Measurements from ENCODE around the gene TNNI2. TPM values are rescaled to one million over a fixed set of nuclear protein-coding genes. Genes with fewer than 3 reads are reported as not detected.

The TNNI2 gene
- total RNA-seq, 1 experiment from 2014 or later, result not detected

GRCh38 chr11:1837171-1838076, 1.4 kb upstream of the TNNI2 start:
- no peaks in the 10 kb centered on the region for H3K79me2 ChIP-seq (ENCODE audit: insufficient read depth, low read length)
- peak; percentile 92 for TF ChIP-seq CTCF (conservative IDR thresholded peaks at IDR 0.05)
- peaks cover 2 to 6% of the 10 kb centered on the region in 2 experiments; a peak in 3 of 4 replicates for H3K4me1 Mint-ChIP-seq
- peak; percentile 82 for DNase-seq
- peaks cover 11% of the 10 kb centered on the region for H3K27me3 Mint-ChIP-seq (ENCODE audit: low read depth)
- no peak overlapping the region for H4K5ac ChIP-seq (ENCODE audit: insufficient read length, low read depth, low read length)
- no peak overlapping the region for H3T11ph ChIP-seq (ENCODE audit: low read length)
- no peak overlapping the region for H2BK5ac ChIP-seq (ENCODE audit: insufficient read length, low read length)
- no peak overlapping the region for H3K9ac ChIP-seq (ENCODE audit: extremely low read depth, insufficient read length, low read length)
- H3K4me1 ChIP-seq (ENCODE audit: insufficient read depth, low read length), result no peaks in the 10 kb centered on the region
- H3K56ac ChIP-seq (ENCODE audit: insufficient read length, low read depth, low read length), result no peak overlapping the region
- no peak overlapping the region for H3K27ac ChIP-seq (ENCODE audit: insufficient read length, low read depth, low read length)
- no peak overlapping the region for H3K4me2 ChIP-seq (ENCODE audit: insufficient read depth, insufficient read length, low read length)
- no peak overlapping the region for H2AK5ac ChIP-seq (ENCODE audit: insufficient read length, low read length)
- H3K14ac ChIP-seq (ENCODE audit: insufficient read depth, low read length), result no peak overlapping the region
- H3K9me3 ChIP-seq (ENCODE audit: control insufficient read depth, low read depth, low read length), result no peaks in the 10 kb centered on the region
- no peak overlapping the region for H3K23ac ChIP-seq (ENCODE audit: insufficient read length, low read depth, low read length)
- H2BK120ac ChIP-seq (ENCODE audit: low read depth, low read length, poor library complexity, severe bottlenecking), result no peak overlapping the region
- no peak overlapping the region for H2AFZ ChIP-seq (ENCODE audit: low read length)
- no peak overlapping the region for H4K8ac ChIP-seq (replicated peaks; ENCODE audit: insufficient read length, low read depth, low read length)
- H2BK15ac ChIP-seq (ENCODE audit: low read depth, low read length), result no peak overlapping the region; the same call in 1 of the 2 replicates
- no peaks in the 10 kb centered on the region for H3K36me3 Mint-ChIP-seq (ENCODE audit: insufficient read depth in 1 of 3, low read depth in 3 of 3)
- no CpG with 5 or more reads among the region's 38 CpGs for WGBS (ENCODE audit: extremely low coverage, insufficient read length, low lambda C conversion rate)
- H2BK20ac ChIP-seq (ENCODE audit: low read depth, low read length, poor library complexity, severe bottlenecking), result no peak overlapping the region
- no peaks in the 10 kb centered on the region for H3K79me1 ChIP-seq (ENCODE audit: insufficient read depth, low read depth, low read length, poor library complexity, severe bottlenecking)
- no peak overlapping the region for H3K18ac ChIP-seq (ENCODE audit: insufficient read length, low read depth, low read length)
- H4K91ac ChIP-seq (ENCODE audit: insufficient read length, low read depth, low read length), result no peak overlapping the region
- no peak overlapping the region for H3K4me3 Mint-ChIP-seq
- no peak overlapping the region for H3K27ac Mint-ChIP-seq
- no peaks in the 10 kb centered on the region; a peak in 1 of 5 replicates for H3K9me3 Mint-ChIP-seq
- no peak overlapping the region for H2BK12ac ChIP-seq (ENCODE audit: insufficient read length, low read depth, low read length)
- H3K23me2 ChIP-seq (ENCODE audit: insufficient read length, low read depth, low read length, poor library complexity, severe bottlenecking), result peaks cover 3% of the 10 kb centered on the region
- H4K20me1 ChIP-seq (ENCODE audit: control insufficient read depth, insufficient read depth, insufficient read length), result no peaks in the 10 kb centered on the region
- H3K27me3 ChIP-seq (ENCODE audit: insufficient read depth, low read length), result no peaks in the 10 kb centered on the region
- H3K4ac ChIP-seq (ENCODE audit: low read depth, low read length), result no peak overlapping the region

Data from H9 (cell line).